GM13977 (cell line): Measurements from ENCODE around the gene TIAM1.
"Not testable (repeated sequence)": the region's sequence is repeated elsewhere in the genome, so short reads cannot be mapped to it uniquely, and the experiment has no call there.

Experiments used
- DNase-seq: peaks from one replicate; pipeline ENCODE4 v3.0.0; 2012; ENCODE audit warnings: low spot score
- CTCF ChIP-seq: IDR thresholded peaks from 2 replicates; pipeline ENCODE4 v1.5.1; 2012; ENCODE audit warnings: mild to moderate bottlenecking, control low read depth; ENCODE audit not compliant: insufficient read depth; ENCODE audit errors: extremely low read depth, missing control alignments
- in situ Hi-C: fragments of 300-500 bp; cut with MboI; formaldehyde crosslinking; loops from one replicate; pipeline ENCODE4 v1.12.0; 2022; ENCODE audit warnings: low sequenced_read_pairs, low pct_unique_long_range_greater_than_20kb, mixed read lengths, inconsistent platforms; ENCODE audit not compliant: unreplicated experiment

The TIAM1 gene

GRCh38 chr21:31235671-31236450, 108.2 kb downstream of the TIAM1 start:
- TF ChIP-seq CTCF, result no peak
- in situ Hi-C loops, result no loop called here
- no peak for DNase-seq

GRCh38 chr21:31234936-31235335, 109.1 kb downstream of the TIAM1 start:
- TF ChIP-seq CTCF, result no peak
- no peak for DNase-seq
- in situ Hi-C loops, result no loop called here

GRCh38 chr21:31233711-31234110, 110.3 kb downstream of the TIAM1 start:
- in situ Hi-C loops, result no loop called here
- DNase-seq, result no peak
- no peak for TF ChIP-seq CTCF

- no peak for TF ChIP-seq CTCF
- no peak for DNase-seq
- in situ Hi-C loops, result no loop called here
Observed at GRCh38 chr21:31232344-31232743, 111.7 kb downstream of the TIAM1 start.

- no peak for DNase-seq
- in situ Hi-C loops, result no loop called here
- no peak for TF ChIP-seq CTCF
Observed at GRCh38 chr21:31230937-31231336, 113.1 kb downstream of the TIAM1 start.

GRCh38 chr21:31228723-31229122, 115.3 kb downstream of the TIAM1 start:
- in situ Hi-C loops, DNase-seq: not testable (repeated sequence)

GRCh38 chr21:31225713-31226112, 118.3 kb downstream of the TIAM1 start:
- DNase-seq, result no peak
- in situ Hi-C loops, result no loop called here
- TF ChIP-seq CTCF, result no peak
